ENCODE data around the gene SLC16A5.
"Not testable (repeated sequence)": the region's sequence is repeated elsewhere in the genome, so short reads cannot be mapped to it uniquely, and the experiment has no call there.

The SLC16A5 gene

GRCh38 chr17:75124819-75125162, 37.0 kb downstream of the SLC16A5 start:
- Histone ChIP-seq H3K27me3 (replicated peaks; ENCODE audit: control insufficient read depth, insufficient read depth, low read length) (no peaks in the 10 kb centered on the region), H3K36me3 (ENCODE audit: control insufficient read depth, insufficient read depth, low read length) (peaks cover 8% of the 10 kb centered on the region), H3K4me3 (replicated peaks; ENCODE audit: low read depth, low read length) (no peak overlapping the region)
- TF ChIP-seq CTCF (IDR thresholded peaks at IDR 0.05; ENCODE audit: insufficient read depth, low read length, poor library complexity, severe bottlenecking): no peak
- no peak for DNase-seq (ENCODE audit: extremely low read depth, insufficient read length)

GRCh38 chr17:75125984-75126383, 38.2 kb downstream of the SLC16A5 start:
- no peak for DNase-seq (ENCODE audit: extremely low read depth, insufficient read length)
- no peak for TF ChIP-seq CTCF (IDR thresholded peaks at IDR 0.05; ENCODE audit: insufficient read depth, low read length, poor library complexity, severe bottlenecking)
- H3K36me3 ChIP-seq (ENCODE audit: control insufficient read depth, insufficient read depth, low read length): peaks cover 14% of the 10 kb centered on the region
- no peaks in the 10 kb centered on the region for H3K27me3 ChIP-seq (replicated peaks; ENCODE audit: control insufficient read depth, insufficient read depth, low read length)
- no peak overlapping the region for H3K4me3 ChIP-seq (replicated peaks; ENCODE audit: low read depth, low read length)

GRCh38 chr17:75126954-75127353, 39.2 kb downstream of the SLC16A5 start:
- Histone ChIP-seq H3K27me3 (replicated peaks; ENCODE audit: control insufficient read depth, insufficient read depth, low read length) (no peaks in the 10 kb centered on the region), H3K4me3 (replicated peaks; ENCODE audit: low read depth, low read length) (no peak overlapping the region), H3K36me3 (ENCODE audit: control insufficient read depth, insufficient read depth, low read length) (peaks cover 11% of the 10 kb centered on the region)
- TF ChIP-seq CTCF (IDR thresholded peaks at IDR 0.05; ENCODE audit: insufficient read depth, low read length, poor library complexity, severe bottlenecking): no peak
- no peak for DNase-seq (ENCODE audit: extremely low read depth, insufficient read length)

GRCh38 chr17:75127936-75128335, 40.2 kb downstream of the SLC16A5 start:
- peaks cover 11% of the 10 kb centered on the region for H3K36me3 ChIP-seq (ENCODE audit: control insufficient read depth, insufficient read depth, low read length)
- not testable (repeated sequence) for H3K4me3 ChIP-seq (replicated peaks; ENCODE audit: low read depth, low read length); H3K27me3 ChIP-seq (replicated peaks; ENCODE audit: control insufficient read depth, insufficient read depth, low read length); DNase-seq (ENCODE audit: extremely low read depth, insufficient read length)

GRCh38 chr17:75128694-75129505, 41.1 kb downstream of the SLC16A5 start:
- H3K27me3 ChIP-seq (replicated peaks; ENCODE audit: control insufficient read depth, insufficient read depth, low read length): no peaks in the 10 kb centered on the region
- no peak for DNase-seq (ENCODE audit: extremely low read depth, insufficient read length)
- TF ChIP-seq CTCF (IDR thresholded peaks at IDR 0.05; ENCODE audit: insufficient read depth, low read length, poor library complexity, severe bottlenecking): no peak
- H3K36me3 ChIP-seq (ENCODE audit: control insufficient read depth, insufficient read depth, low read length): peaks cover 11% of the 10 kb centered on the region
- H3K4me3 ChIP-seq (replicated peaks; ENCODE audit: low read depth, low read length): no peak overlapping the region

GRCh38 chr17:75129576-75129975, 41.8 kb downstream of the SLC16A5 start:
- DNase-seq (ENCODE audit: extremely low read depth, insufficient read length): no peak
- TF ChIP-seq CTCF (IDR thresholded peaks at IDR 0.05; ENCODE audit: insufficient read depth, low read length, poor library complexity, severe bottlenecking): no peak
- Histone ChIP-seq H3K36me3 (ENCODE audit: control insufficient read depth, insufficient read depth, low read length) (peaks cover 11% of the 10 kb centered on the region), H3K4me3 (replicated peaks; ENCODE audit: low read depth, low read length) (no peak overlapping the region), H3K27me3 (replicated peaks; ENCODE audit: control insufficient read depth, insufficient read depth, low read length) (no peaks in the 10 kb centered on the region)
